NCI-H2196 (cell line): ENCODE results near the gene SSRP1.

Experiments
- DNase-seq: peaks from one replicate; lab custom pipeline; 2025; ENCODE audit not compliant: unreplicated experiment; lab: John Stamatoyannopoulos, UW

SSRP1 gene

DNA sequence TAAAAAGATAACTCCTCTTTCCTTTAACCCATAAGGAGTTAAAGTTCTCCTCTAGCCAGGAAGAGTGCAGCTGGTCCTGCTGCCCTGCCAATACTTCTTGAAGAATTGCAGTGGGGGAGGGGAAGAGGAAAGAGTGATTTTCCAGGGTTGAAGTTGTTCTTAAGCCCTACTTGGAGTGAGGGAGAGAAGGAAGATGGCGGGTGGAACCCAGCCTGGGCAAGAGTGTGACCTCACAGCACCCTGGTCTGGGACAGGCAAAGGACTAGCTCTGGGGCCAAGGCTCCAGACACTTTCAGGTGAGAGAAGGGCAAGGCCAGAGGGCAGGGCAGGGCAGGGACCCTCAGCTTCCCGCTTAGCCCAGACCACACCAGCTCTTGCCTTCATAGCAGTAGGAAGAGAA lies 17.5 kb downstream of the SSRP1 start:
- DNase-seq = no peak

DNA sequence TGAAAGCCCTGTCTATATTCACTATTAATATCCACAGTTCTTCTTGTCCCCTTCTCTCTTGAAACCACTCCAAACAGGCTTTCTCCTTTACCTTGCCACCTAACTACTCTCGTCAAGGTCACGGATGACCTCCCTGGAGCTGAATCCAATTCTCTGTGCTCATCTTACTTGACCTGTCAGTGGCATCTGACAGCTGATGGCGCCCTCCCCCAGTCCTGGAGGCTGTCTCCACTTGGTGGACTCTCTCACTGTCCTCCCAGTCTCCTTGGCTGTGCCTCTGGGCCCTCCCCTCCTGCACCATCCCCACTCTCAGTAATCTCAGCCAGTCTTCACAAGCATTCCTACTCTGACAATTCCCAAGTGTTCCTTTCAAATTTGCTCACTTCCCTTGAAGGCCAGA lies 19.7 kb downstream of the SSRP1 start:
- no peak for DNase-seq

DNA sequence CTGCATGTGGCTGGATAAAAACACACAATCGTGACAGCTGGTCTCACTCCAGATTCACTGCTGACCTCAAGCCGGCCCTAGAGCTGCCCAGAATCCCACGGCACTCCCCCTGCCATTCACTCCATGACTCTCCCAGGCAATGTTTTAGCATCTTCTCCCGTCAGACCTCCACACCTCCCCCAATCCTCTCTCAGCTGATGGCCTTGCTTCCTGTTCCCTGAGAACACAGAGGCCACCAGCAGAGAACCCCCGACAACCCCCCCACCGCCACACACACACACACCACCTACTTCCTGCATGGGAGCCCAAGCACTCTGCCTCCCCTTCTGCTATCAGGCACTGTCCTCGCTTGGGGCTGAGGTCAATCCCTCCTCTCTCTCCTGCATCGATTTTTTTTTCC lies 20.2 kb downstream of the SSRP1 start:
- no peak for DNase-seq

GRCh38 chr11:57314221-57314973 lies 21.3 kb downstream of the SSRP1 start:
- no peak for DNase-seq

DNA sequence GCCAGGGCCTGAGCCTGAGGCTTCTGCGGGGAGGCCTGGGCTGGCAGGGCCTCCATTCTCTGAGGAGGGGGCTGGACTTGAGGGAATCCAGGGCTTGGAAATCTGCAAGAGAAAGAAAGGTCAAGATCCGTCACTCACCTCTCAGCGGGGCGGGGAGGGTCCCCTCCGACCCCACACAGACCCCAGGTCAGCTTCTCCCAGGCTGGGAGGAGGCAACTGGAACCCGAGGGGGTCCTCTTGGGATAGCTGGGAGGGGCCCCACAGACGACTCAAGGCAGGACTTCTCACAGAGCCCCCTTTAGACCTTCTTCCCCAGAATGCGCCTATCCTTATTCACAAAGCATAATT lies 21.9 kb downstream of the SSRP1 start:
- no peak for DNase-seq

- DNase-seq = no peak
Observed at GRCh38 chr11:57313071-57313787, 22.5 kb downstream of the SSRP1 start.

DNA sequence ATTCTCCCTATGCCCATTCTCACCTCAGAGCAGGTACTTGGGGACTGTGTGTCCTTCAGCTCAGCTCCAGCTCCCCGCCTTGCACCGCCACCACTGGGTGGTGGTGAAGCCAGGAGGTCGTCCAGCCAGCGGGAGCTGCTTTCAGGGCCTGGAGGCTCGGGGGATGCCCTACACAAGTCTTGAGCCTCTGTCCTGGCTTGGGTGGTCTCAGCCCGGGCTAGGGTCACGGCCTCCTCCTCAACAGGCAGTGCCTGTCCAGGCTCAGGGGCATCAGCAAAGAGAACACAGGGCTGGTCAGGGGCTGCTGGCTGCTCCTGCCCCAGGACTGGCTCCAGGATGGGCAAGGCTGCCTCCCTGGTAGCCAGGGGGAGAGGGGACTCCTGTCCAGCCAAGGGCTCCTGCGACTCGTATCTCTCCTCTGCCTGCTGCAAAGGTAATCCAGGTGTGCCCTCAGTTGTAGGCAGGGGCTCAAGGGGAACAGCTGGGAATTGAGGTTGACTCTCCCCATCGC lies 23.1 kb downstream of the SSRP1 start:
- DNase-seq = no peak

DNA sequence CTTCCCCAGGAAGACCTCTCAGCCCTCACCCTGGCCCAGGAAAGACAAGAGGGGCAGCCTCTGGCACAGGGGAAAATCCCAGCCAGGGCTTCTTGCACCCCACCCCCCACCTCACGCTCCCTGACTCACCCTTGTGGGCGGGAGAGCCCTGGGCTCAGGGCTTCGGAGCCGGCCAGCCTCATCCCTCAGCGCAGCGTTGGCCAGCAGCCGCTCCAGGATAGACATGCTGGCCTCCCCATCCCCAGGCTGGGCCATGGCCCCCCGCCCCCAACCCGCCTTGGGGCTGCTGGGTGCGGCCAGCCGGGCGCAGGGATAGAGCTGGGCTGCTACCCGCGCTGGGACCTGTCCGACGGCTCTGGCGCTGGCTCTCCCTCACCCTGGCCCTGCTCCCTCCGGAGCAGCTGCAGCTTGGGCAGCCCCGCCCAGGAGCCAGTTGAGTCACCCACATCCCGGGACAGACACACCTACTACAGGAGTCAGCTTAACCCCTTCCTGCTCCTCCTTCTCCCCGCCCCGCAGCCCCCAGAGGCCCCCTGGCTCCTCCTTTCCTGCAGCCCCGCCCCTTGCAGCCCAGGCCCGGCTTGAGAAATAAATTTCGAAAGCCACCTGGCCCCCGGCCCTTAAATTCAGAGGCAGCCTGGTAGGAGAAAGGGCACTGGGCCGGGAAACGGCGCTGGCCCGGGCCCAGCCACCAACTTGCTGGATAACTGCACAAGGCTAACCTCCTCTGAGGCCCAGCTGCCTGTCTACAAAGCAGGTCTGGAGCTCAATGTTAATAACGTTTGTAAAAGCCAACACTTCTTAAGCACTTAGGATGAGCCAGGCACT lies 24.4 kb downstream of the SSRP1 start:
- peak; percentile 81 for DNase-seq

DNA sequence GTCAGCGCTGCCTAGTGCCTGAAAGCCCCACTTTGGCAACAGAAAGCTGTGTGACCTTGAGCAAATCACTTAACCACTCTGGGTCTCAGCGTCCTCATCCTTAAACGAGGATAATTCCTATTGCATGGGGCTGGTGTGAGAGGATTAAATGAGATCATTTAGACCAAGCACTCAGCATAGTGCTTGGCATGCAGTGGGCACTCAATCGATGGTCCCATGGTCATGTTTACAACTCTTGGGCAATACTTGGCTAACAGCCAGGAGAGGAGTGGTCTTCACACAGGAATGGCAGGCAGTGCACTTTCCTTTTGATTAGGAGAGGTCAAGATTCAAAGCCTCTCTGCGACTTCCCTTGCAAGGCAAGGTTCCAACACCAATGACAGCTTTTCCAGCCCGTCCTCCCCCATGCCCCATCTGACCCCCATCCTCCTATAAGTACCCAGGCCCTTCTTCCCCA lies 25.0 kb downstream of the SSRP1 start:
- DNase-seq = peak; percentile 54

DNA sequence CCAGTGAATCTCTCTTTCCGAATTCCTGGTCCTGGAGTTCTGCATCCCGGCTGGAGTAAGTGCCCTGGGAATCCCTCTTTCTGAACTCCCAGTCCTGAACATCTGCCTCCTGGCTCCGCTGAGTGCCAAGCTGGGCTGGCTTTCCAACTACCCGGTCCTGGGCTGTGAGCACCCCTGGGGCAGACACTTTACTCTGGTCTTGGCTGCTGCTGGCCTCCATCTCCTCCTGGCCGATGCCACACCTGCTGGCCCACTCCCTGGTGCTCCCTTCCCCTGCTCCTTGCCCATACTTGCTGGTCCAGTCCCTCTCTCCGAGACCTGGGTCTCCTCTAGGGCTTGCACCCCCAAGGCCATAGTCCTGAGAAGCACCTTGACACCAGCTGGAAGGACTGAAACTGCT lies 25.6 kb downstream of the SSRP1 start:
- DNase-seq = no peak

- no peak for DNase-seq
Observed at GRCh38 chr11:57309106-57310059, 26.3 kb downstream of the SSRP1 start.

GRCh38 chr11:57308426-57309060 lies 27.1 kb downstream of the SSRP1 start:
- DNase-seq = no peak

DNA sequence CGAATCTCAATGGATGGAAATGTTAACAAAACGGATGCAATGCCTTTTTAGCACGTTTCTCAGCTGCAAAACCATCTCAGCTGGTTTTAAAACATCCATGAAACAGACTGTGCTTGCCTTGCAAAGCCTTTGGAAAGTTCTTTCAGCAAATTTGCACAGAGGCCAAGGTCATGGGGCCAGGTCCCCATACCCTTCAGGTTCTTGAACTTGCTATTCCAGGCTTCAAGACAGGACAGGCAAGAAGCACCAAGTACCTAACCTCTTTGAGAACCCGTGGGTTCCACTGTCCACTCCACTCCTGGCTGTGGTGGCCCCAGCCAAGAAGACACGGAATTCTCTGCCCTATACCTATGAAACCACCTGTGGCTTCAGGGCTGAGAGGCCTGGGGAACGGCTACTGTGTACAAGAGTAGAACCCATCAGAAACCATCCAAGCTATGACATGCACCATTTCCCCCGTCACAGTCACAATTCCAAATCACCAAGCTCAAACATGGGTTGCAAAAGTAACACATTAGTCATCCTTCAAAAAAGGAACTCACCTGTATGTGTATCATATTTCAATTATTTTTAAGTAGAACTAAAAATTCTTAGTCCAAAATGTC lies 27.9 kb downstream of the SSRP1 start:
- no peak for DNase-seq

DNA sequence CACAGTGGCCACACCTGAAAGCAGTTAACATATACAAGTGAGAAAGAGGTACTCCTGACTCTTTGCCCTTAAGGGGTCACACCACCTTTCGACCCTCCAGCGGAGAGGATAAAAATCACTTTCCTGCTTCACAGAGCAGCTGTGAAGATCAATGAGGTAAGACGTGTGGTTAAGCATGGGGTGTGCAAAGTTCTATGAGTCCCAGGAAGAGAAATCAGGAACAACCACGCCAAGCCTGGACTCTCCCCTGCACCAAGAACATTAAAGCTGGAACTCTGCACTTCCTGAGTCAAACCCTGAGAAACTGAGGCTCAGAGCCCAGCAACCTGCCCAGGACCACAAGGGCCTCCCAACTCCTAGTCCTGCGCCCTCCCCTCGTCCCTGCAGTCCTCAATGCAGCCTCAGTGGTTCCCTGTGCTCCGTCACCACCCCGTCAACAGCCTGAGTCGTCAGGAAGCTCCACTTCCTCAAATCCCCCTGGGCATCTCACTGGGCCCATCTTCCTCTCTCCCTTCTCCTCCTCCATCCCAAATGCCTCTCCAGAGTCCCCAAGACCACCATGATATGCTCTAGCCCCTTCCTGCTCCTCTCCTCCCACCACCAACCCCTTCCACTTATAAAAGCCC lies 28.6 kb downstream of the SSRP1 start:
- no peak for DNase-seq

GRCh38 chr11:57306161-57306876 lies 29.4 kb downstream of the SSRP1 start:
- DNase-seq = peak; percentile 10

DNA sequence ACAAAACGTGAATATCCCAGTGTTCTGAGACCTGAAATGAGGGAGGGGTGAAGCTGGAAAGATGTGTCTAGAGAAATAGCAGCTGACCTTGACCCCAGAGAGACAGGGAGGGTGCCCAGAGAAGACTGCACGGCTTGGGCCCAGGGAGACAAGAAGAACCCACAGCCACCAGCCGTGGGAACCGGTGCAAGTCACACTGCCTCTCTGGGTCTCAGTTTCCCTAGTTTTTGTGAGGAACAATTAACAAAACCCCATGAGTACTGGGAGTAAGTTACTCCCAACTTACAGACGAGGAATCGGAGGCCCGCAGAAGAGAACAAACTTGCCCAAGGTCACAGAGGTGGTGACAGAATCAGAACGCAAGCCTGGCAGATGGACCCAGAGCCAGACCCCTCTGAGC lies 30.2 kb downstream of the SSRP1 start:
- no peak for DNase-seq

- DNase-seq = peak; percentile 19
Observed at GRCh38 chr11:57303990-57304579, 31.6 kb downstream of the SSRP1 start.
